Prostate gland (tissue), 2 donors: ENCODE data around the gene UST.

Experiments used
- CTCF ChIP-seq, 4 experiments: fragments of 200-600 bp in 2 of 4; fragments of 450-650 bp in 2 of 4; sonication (generic) in 2 of 4; IDR thresholded peaks; 1 replicate in 3 of 4; 2 replicates in 1 of 4; pipeline ENCODE4 v1.5.1; 2016 to 2019; ENCODE audit warnings: antibody characterized with exemption in 4 of 4, mild to moderate bottlenecking in 2 of 4, moderate library complexity in 2 of 4
- POLR2A ChIP-seq: fragments of 450-650 bp; IDR thresholded peaks from one replicate; pipeline ENCODE4 v1.6.1; 2016; ENCODE audit warnings: antibody characterized with exemption, mild to moderate bottlenecking

- TF ChIP-seq CTCF (IDR thresholded peaks at IDR 0.05) (no peak), POLR2A (no peak)
These were observed 45.5 kb upstream of the UST start for GRCh38 chr6:148701375-148701774.
